Measurements from ENCODE around the gene RIMBP2.

RIMBP2 gene

GRCh38 chr12:130501821-130502220 is 214.3 kb downstream of the RIMBP2 start:
- no peak for DNase-seq (ENCODE audit: low read depth)

DNA sequence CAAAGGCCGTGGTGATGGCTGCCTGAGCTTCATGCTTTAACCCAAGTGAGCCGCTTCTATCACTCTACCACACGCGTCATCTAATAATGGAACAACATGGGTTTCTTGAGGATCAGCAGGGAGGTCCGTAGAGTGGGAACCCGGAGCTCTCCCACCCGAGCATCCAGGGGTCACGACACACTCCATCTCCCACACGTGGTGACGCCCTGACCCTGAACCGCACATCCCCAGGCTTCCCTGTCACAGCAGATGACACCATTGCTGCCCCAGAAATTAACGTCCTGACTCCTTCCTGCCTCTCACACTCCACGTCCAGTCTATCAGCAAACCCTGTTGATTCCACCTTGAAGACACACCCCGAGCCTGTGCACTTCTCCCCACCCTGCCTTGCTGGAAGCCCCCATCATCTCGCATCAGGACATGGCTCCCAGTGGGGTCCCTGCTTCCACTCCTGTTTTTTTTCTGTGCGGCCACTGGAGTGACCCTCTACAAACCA is 215.2 kb downstream of the RIMBP2 start:
- DNase-seq (ENCODE audit: low read depth): no peak

GRCh38 chr12:130499474-130499873 is 216.6 kb downstream of the RIMBP2 start:
- no peak for DNase-seq (ENCODE audit: low read depth)

- no peak for DNase-seq (ENCODE audit: low read depth)
Observed at GRCh38 chr12:130498589-130499385, 217.3 kb downstream of the RIMBP2 start.

- DNase-seq (ENCODE audit: low read depth): no peak
Observed at GRCh38 chr12:130497991-130498390, 218.1 kb downstream of the RIMBP2 start.

DNA sequence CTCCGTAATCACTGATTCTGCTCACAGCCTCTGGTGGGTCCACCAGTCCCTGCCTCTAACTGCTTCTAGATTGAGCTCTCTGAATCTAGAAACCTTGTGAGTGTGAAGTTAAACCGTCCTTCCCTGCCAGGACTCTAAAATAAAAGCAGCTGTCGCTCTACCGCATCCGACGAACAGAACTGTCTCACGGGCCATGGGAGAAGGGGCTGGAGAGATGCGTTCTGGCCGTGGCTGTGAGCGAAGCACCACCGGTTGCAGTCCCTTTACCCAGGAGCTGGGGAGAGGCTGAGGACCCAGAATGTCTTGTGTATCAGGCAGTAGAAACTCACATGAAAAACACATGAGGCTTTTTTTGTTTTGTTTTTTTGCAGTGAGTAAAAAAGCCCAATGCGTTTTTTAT is 218.8 kb downstream of the RIMBP2 start:
- no peak for DNase-seq (ENCODE audit: low read depth)

DNA sequence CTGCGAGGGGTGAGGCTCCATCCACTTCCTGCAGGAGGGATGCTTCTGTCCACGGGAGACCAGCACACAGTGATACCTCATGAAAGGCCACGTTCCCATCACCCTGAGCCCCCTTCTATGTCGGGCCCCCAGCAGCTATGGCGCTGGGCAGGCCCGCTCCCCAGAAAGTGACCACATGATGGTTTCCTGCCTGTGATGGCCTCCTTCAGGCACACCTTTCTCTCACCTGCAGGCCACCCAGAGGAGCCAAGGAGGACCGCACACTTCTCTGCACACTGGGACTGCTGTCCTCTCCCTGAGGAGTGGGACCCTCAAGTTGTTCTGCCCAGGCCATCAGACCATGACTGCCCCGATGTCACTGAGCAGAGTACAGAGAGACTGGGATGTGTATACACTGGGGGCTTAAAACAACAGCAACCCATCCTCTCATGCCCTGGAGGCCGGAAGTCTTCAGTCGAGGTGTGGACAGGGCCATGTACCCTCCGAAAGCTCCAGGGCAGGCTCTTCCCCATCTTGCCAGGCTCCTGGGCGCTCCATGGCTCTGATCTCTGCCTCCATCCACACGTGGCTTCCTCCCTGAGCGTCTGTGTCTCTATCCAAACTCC is 219.5 kb downstream of the RIMBP2 start:
- no peak for DNase-seq (ENCODE audit: low read depth)

GRCh38 chr12:130495156-130495555 is 220.9 kb downstream of the RIMBP2 start:
- no peak for DNase-seq (ENCODE audit: low read depth)

GRCh38 chr12:130494736-130495135 is 221.4 kb downstream of the RIMBP2 start:
- no peak for DNase-seq (ENCODE audit: low read depth)

DNA sequence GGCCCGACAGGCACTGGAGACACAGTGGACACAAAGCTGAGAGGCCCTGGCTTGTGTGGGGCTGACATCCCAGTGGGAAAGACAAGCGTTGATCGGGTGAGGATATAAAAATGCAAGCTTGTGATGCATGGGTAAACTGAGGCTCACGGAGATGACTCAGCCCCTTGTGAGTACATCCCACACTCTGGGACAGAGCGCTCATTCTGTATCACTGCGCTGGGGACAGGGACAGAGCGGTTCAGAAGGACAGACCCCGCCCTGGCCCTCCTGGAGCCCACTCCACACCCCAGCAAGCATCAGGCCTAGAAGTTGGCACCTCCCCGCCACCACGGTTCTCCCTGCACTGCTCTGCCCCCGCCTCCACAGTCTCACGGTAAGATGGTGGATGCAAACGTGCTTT is 222.1 kb downstream of the RIMBP2 start:
- DNase-seq (ENCODE audit: low read depth): no peak

GRCh38 chr12:130491421-130492357 is 224.4 kb downstream of the RIMBP2 start:
- DNase-seq (ENCODE audit: low read depth): no peak

DNA sequence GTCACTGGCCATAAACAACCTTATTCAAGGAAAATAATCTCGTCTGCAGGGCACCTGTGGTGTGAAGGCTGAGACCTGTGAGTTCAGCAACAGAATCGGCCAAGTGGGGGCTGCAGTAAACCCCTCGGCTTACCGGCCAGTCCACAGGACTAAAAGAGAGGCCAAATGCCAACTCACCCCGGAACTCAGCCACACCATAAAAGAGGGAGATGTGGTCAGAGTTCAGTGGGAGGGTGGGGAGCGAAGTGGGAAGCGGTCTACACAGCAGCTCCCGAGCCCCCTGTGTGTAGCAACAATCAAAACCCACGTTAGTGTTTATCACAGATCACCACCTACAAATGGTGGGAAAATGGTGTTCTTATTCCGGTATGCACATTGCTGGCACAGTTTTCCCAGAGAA is 225.4 kb downstream of the RIMBP2 start:
- no peak for DNase-seq (ENCODE audit: low read depth)

DNA sequence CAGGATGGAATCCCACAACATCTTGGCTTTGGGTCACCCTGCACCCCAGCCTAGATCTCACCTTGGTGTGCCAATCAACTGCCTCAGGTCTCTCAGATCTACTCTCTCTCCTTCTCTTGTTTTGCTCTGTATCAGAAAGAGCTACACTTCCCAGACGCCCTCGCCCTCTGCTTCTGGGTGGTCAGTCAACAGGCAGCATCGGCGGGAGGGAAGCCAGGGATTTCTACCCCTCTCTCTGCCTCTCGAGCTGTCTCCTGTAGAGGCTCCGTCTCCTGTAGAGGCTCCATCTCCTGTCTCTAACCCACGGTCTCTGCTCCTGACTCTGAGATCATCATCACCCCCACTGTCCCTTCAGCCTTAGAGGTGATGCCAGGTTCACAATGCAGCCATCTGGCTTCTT is 226.8 kb downstream of the RIMBP2 start:
- no peak for DNase-seq (ENCODE audit: low read depth)

DNA sequence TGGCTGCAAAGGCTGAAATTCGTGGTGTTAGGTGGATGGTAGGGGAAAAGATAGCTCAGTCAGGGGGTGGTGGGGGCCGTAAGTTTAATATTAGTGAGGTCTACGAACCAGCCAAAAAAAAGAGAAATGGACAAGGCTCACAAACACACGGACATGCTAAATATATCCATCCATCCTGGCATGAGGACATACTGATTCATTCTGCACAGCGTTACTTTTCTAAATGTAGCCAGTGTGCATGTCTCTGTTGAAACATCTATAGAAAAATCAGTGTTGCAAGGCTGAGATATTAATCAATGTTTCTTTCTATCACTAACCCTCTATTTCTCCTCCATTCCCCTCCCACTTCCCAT is 227.8 kb downstream of the RIMBP2 start:
- no peak for DNase-seq (ENCODE audit: low read depth)

- no peak for DNase-seq (ENCODE audit: low read depth)
Observed at GRCh38 chr12:130487636-130488357, 228.3 kb downstream of the RIMBP2 start.

- no peak for DNase-seq (ENCODE audit: low read depth)
Observed at GRCh38 chr12:130486891-130487416, 229.1 kb downstream of the RIMBP2 start.

- no peak for DNase-seq (ENCODE audit: low read depth)
Observed at GRCh38 chr12:130486146-130486435, 230.0 kb downstream of the RIMBP2 start.

DNA sequence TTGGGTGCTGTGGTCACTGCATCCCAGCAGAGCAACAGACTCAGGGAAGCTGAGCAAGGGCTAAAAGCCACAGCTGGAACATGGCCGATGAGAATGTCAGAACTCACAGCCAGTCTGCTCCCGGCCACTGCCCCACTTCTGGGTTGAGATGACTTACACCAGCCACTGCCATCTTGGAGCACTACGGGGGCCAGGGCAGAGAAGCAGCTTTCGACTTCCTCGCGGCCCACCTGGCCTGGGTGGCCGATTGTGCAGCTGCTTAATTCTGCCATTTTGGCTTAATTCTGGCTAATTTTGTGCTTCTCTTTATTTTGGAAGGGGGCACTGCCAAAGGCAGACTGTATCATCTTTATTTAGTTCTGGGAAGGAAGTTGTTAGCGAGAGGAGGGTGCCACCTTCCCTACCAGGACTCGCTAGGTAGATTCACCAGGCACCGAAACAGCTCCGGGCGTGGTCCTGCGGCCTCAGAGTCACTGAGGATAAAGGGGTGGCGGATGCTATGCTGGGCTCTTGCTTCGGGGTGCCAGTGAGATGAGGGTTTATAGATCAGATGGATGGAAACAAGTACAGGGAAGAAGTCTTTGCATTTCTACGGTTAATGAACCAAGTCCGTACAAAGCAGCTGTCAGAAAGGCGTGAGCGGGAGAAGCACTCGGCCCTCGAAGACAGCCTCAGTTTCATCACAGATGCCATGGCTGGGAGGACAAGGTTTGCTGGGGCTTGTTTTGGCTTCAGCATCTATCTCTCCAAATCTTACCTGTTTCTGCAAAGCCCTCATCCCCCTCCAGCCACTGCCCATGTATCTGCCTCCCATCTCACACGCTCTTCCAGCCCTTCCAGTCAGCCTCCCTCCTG is 230.6 kb downstream of the RIMBP2 start:
- no peak for DNase-seq (ENCODE audit: low read depth)

GRCh38 chr12:130484221-130484620 is 231.9 kb downstream of the RIMBP2 start:
- DNase-seq (ENCODE audit: low read depth): no peak

GRCh38 chr12:130483616-130484180 is 232.4 kb downstream of the RIMBP2 start:
- DNase-seq (ENCODE audit: low read depth): no peak

- DNase-seq (ENCODE audit: low read depth): no peak
Observed at GRCh38 chr12:130482448-130482847, 233.7 kb downstream of the RIMBP2 start.

Measured in amniotic epithelial cell (primary cell).